Measurements from ENCODE around the gene RPUSD1. TPM values are rescaled to one million over a fixed set of nuclear protein-coding genes. Genes with fewer than 3 reads are reported as not detected.
"Not testable (repeated sequence)": the region's sequence is repeated elsewhere in the genome, so short reads cannot be mapped to it uniquely, and the experiment has no call there.

The RPUSD1 gene
- total RNA-seq, 4 donors from 2014 or later, result 16.1 to 71.4 (median 24.8) TPM

DNA sequence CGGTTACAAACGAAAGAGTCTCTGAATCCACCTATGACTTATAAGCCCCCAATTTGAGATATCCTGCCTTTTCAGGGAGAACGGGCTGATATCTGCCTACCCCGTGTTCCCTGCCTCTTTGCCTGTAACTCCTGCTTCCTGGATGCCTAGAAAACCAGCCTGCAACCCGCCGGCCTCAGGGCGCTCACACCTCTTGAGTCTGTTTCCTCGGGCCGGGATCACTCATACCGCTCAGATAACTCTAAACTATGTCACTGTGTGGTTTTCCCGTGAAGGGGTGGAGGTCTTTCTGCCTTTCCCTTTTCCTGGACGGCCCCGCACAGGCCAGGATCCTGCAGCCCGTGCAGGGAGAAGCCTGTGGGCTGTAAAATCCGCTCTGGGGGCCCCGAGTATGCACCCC is 10.4 kb downstream of the RPUSD1 start:
- TF ChIP-seq POLR2A (IDR thresholded peaks at IDR 0.05) (no peak), CTCF (IDR thresholded peaks at IDR 0.05) (no peak), EP300 (IDR thresholded peaks at IDR 0.05; ENCODE audit: low read depth) (no peak), POLR2AphosphoS5 (IDR thresholded peaks at IDR 0.05) (no peak)
- Histone ChIP-seq H3K27ac (no peak overlapping the region), H3K4me1 (no peaks in the 10 kb centered on the region), H3K9me3 (no peaks in the 10 kb centered on the region), H3K27me3 (peaks cover 73% of the 10 kb centered on the region), H3K4me3 (no peak overlapping the region), H3K36me3 (no peaks in the 10 kb centered on the region)
- in situ Hi-C loops (cut with MboI; ENCODE audit: low pct_ligation_motif_present in 1 of 4, low pct_unique_long_range_greater_than_20kb in 1 of 4, low sequenced_read_pairs in 3 of 4) (no loop called here), intact Hi-C loops (cut with DNase I; ENCODE audit: low total_unique reads) (no loop called here)
- DNase-seq, result no peak
- WGBS, 2 donors (ENCODE audit: low coverage in 1 of 2), result 21% methylated on average over 16 of the region's 16 CpGs; no CpG with 5 or more reads in 1 of the 2 donors

DNA sequence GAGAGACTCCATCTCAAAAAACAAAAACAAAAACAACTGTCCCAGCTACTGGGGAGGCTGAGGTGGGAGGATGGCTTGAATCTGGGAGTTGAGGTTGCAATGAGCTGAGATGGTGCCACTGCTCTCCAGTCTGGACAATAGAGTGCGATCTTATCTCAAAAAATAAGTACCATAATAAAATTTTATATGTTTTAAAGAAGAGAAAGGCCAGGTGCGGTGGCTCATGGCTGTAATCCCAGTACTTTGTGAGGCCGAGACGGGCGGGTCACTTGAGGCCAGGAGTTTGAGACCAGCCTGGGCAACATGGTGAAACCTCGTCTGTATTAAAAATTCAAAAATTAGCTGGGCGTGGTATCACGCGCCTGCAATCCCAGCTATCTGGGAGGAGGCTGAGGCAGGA is 11.4 kb downstream of the RPUSD1 start:
- Histone ChIP-seq H3K36me3 (no peaks in the 10 kb centered on the region), H3K4me1 (no peaks in the 10 kb centered on the region), H3K9me3 (no peaks in the 10 kb centered on the region), H3K4me3 (no peak overlapping the region), H3K27me3 (peaks cover 63% of the 10 kb centered on the region), H3K27ac (no peak overlapping the region)
- intact Hi-C loops (cut with DNase I; ENCODE audit: low total_unique reads) (no loop called here), in situ Hi-C loops (cut with MboI; ENCODE audit: low pct_ligation_motif_present in 1 of 4, low pct_unique_long_range_greater_than_20kb in 1 of 4, low sequenced_read_pairs in 3 of 4) (no loop called here)
- no peak for DNase-seq
- WGBS, 2 donors (ENCODE audit: low coverage in 1 of 2), result 40 to 57% methylated on average over 2 to 9 of the region's 9 CpGs
- TF ChIP-seq POLR2AphosphoS5 (IDR thresholded peaks at IDR 0.05) (no peak), POLR2A (IDR thresholded peaks at IDR 0.05) (no peak), CTCF (IDR thresholded peaks at IDR 0.05) (no peak), EP300 (IDR thresholded peaks at IDR 0.05; ENCODE audit: low read depth) (no peak)

- H3K36me3 ChIP-seq; in situ Hi-C loops (cut with MboI; ENCODE audit: low pct_ligation_motif_present in 1 of 4, low pct_unique_long_range_greater_than_20kb in 1 of 4, low sequenced_read_pairs in 3 of 4); intact Hi-C loops (cut with DNase I; ENCODE audit: low total_unique reads); H3K4me1 ChIP-seq; H3K27ac ChIP-seq; H3K4me3 ChIP-seq; H3K9me3 ChIP-seq; DNase-seq: not testable (repeated sequence)
- WGBS, 2 donors (ENCODE audit: low coverage in 1 of 2), result 84% methylated on average over 10 of the region's 10 CpGs; no CpG with 5 or more reads in 1 of the 2 donors
- H3K27me3 ChIP-seq, result peaks cover 58% of the 10 kb centered on the region
Measured at GRCh38 chr16:776298-776697, 11.9 kb downstream of the RPUSD1 start.

GRCh38 chr16:775236-775796 is 12.9 kb downstream of the RPUSD1 start:
- intact Hi-C loops (cut with DNase I; ENCODE audit: low total_unique reads), result no loop called here
- in situ Hi-C loops (cut with MboI; ENCODE audit: low pct_ligation_motif_present in 1 of 4, low pct_unique_long_range_greater_than_20kb in 1 of 4, low sequenced_read_pairs in 3 of 4), result no loop called here

More at GRCh38 chr16:775236-775796, 12.9 kb downstream of the RPUSD1 start:
- 64% methylated on average over 28 of the region's 36 CpGs; no CpG with 5 or more reads in 1 of the 2 donors for WGBS, 2 donors (ENCODE audit: low coverage in 1 of 2)
- H3K36me3 ChIP-seq, result no peaks in the 10 kb centered on the region
- peaks cover 54% of the 10 kb centered on the region for H3K27me3 ChIP-seq
- H3K27ac ChIP-seq, result no peak overlapping the region
- no peak overlapping the region for H3K4me3 ChIP-seq
- H3K4me1 ChIP-seq, result no peaks in the 10 kb centered on the region
- no peaks in the 10 kb centered on the region for H3K9me3 ChIP-seq
- no peak for DNase-seq
- TF ChIP-seq EP300 (IDR thresholded peaks at IDR 0.05; ENCODE audit: low read depth) (no peak), POLR2A (IDR thresholded peaks at IDR 0.05) (no peak), POLR2AphosphoS5 (IDR thresholded peaks at IDR 0.05) (no peak), CTCF (IDR thresholded peaks at IDR 0.05) (no peak)

All from transverse colon (tissue), 4 donors.